NCI-H1930 (cell line): ENCODE results near the gene ARID1B.

Source experiments
- DNase-seq, 2 experiments: peaks; one replicate each; lab custom pipeline; 2025; lab: John Stamatoyannopoulos, UW

Gene ARID1B

GRCh38 chr6:157246771-157247484 lies 469.8 kb downstream of the ARID1B start:
- no peak for DNase-seq

- DNase-seq, result no peak
Measured at GRCh38 chr6:157248264-157248663, 471.1 kb downstream of the ARID1B start.

GRCh38 chr6:157249826-157250225 lies 472.6 kb downstream of the ARID1B start:
- DNase-seq, result no peak

- DNase-seq, result no peak
Measured at GRCh38 chr6:157251586-157252247, 474.5 kb downstream of the ARID1B start.

GRCh38 chr6:157253017-157253416 lies 475.8 kb downstream of the ARID1B start:
- no peak for DNase-seq

GRCh38 chr6:157253699-157254098 lies 476.5 kb downstream of the ARID1B start:
- DNase-seq, result no peak

GRCh38 chr6:157254538-157254937 lies 477.4 kb downstream of the ARID1B start:
- no peak for DNase-seq

- no peak for DNase-seq
Measured at GRCh38 chr6:157255079-157255478, 477.9 kb downstream of the ARID1B start.

- no peak for DNase-seq
Measured at GRCh38 chr6:157258878-157259277, 481.7 kb downstream of the ARID1B start.

- DNase-seq, result no peak
Measured at GRCh38 chr6:157259443-157259842, 482.3 kb downstream of the ARID1B start.
